Measurements from ENCODE around the gene ALKAL2. TPM values are rescaled to one million over a fixed set of nuclear protein-coding genes. Genes with fewer than 3 reads are reported as not detected.

ALKAL2 gene
- total RNA-seq, 4 donors from 2014 or later: 1.7 to 11.9 (median 2.3) TPM; not detected in 1

- TF ChIP-seq POLR2A (IDR thresholded peaks at IDR 0.05; ENCODE audit: low read depth) (no peak), POLR2AphosphoS5 (IDR thresholded peaks at IDR 0.05) (no peak), CTCF (IDR thresholded peaks at IDR 0.05) (no peak)
- no peaks in the 10 kb centered on the region for H3K27me3 ChIP-seq
Observed at GRCh38 chr2:259789-260331, 28.0 kb downstream of the ALKAL2 start.

GRCh38 chr2:258933-259332 is 29.0 kb downstream of the ALKAL2 start:
- WGBS: 89% methylated on average over 3 of the region's 3 CpGs
- peaks cover 8 to 11% (median 10%) of the 10 kb centered on the region in 4 donors for H3K4me1 ChIP-seq
- no peak for TF ChIP-seq EP300 (IDR thresholded peaks at IDR 0.05)
- TF ChIP-seq POLR2A (IDR thresholded peaks at IDR 0.05; ENCODE audit: low read depth): no peak
- no peak for TF ChIP-seq CTCF (IDR thresholded peaks at IDR 0.05)
- TF ChIP-seq POLR2AphosphoS5 (IDR thresholded peaks at IDR 0.05): no peak
- H3K9me3 ChIP-seq: peaks cover 0 to 6% (median 0%) of the 10 kb centered on the region in 4 donors
- H3K4me3 ChIP-seq: no peak overlapping the region
- intact Hi-C loops (cut with DNase I): no loop called here
- no peaks in the 10 kb centered on the region for H3K36me3 ChIP-seq
- H3K27ac ChIP-seq (replicated peaks in 1 of 4): no peak overlapping the region
- no peaks in the 10 kb centered on the region for H3K27me3 ChIP-seq
- no peak for DNase-seq (ENCODE audit: extremely low spot score)

More at GRCh38 chr2:259789-260331, 28.0 kb downstream of the ALKAL2 start:
- Histone ChIP-seq H3K9me3 (peaks cover 0 to 6% (median 0%) of the 10 kb centered on the region in 4 donors), H3K4me3 (no peak overlapping the region), H3K27ac (replicated peaks in 1 of 4) (no peak overlapping the region), H3K4me1 (peaks cover 9 to 14% (median 12%) of the 10 kb centered on the region in 4 donors), H3K36me3 (no peaks in the 10 kb centered on the region)
- WGBS: 96% methylated on average over 2 of the region's 2 CpGs
- intact Hi-C loops (cut with DNase I): no loop called here
- DNase-seq (ENCODE audit: extremely low spot score): no peak

GRCh38 chr2:257842-258241 is 30.0 kb downstream of the ALKAL2 start:
- Histone ChIP-seq H3K4me1 (peaks cover 0 to under 1% (median 0%) of the 10 kb centered on the region in 4 donors), H3K4me3 (no peak overlapping the region), H3K27ac (replicated peaks in 1 of 4) (no peak overlapping the region), H3K36me3 (no peaks in the 10 kb centered on the region), H3K9me3 (peaks cover 0 to 6% (median 0%) of the 10 kb centered on the region in 4 donors), H3K27me3 (no peaks in the 10 kb centered on the region)
- 92% methylated on average over 2 of the region's 2 CpGs for WGBS
- no peak for TF ChIP-seq CTCF (IDR thresholded peaks at IDR 0.05)
- TF ChIP-seq EP300 (IDR thresholded peaks at IDR 0.05): no peak
- no peak for TF ChIP-seq POLR2AphosphoS5 (IDR thresholded peaks at IDR 0.05)
- no peak for TF ChIP-seq POLR2A (IDR thresholded peaks at IDR 0.05; ENCODE audit: low read depth)
- no peak for DNase-seq (ENCODE audit: extremely low spot score)
- intact Hi-C loops (cut with DNase I): no loop called here

- WGBS: 87% methylated on average over 3 of the region's 3 CpGs
Observed at GRCh38 chr2:257429-257828, 30.5 kb downstream of the ALKAL2 start.

More at GRCh38 chr2:257429-257828, 30.5 kb downstream of the ALKAL2 start:
- H3K27me3 ChIP-seq: no peaks in the 10 kb centered on the region
- H3K27ac ChIP-seq (replicated peaks in 1 of 4): no peak overlapping the region
- DNase-seq (ENCODE audit: extremely low spot score): no peak
- intact Hi-C loops (cut with DNase I): no loop called here
- TF ChIP-seq POLR2AphosphoS5 (IDR thresholded peaks at IDR 0.05) (no peak), POLR2A (IDR thresholded peaks at IDR 0.05; ENCODE audit: low read depth) (no peak), CTCF (IDR thresholded peaks at IDR 0.05) (no peak), EP300 (IDR thresholded peaks at IDR 0.05) (no peak)
- no peaks in the 10 kb centered on the region for H3K4me1 ChIP-seq
- peaks cover 0 to under 1% (median 0%) of the 10 kb centered on the region in 4 donors for H3K36me3 ChIP-seq
- peaks cover 0 to 6% (median 0%) of the 10 kb centered on the region in 4 donors for H3K9me3 ChIP-seq
- H3K4me3 ChIP-seq: no peak overlapping the region

Data from esophagus muscularis mucosa (tissue), 4 donors.